Left ventricle myocardium inferior (tissue), 1 donor: Measurements from ENCODE around the gene OGA. TPM values are rescaled to one million over a fixed set of nuclear protein-coding genes. Genes with fewer than 3 reads are reported as not detected.

Source experiments
- DNase-seq: peaks from one replicate; pipeline ENCODE4 v3.0.0-alpha.2; 2020
- H3K27ac ChIP-seq: fragments of 200-600 bp; replicated peaks from 2 replicates; pipeline ENCODE4 v1.8.0; 2021
- H3K27me3 ChIP-seq: fragments of 200-600 bp; 2 replicates; pipeline ENCODE4 v1.8.0; 2021; ENCODE audit warnings: low read depth
- H3K36me3 ChIP-seq: fragments of 200-600 bp; 2 replicates; pipeline ENCODE4 v1.8.0; 2021
- H3K4me1 ChIP-seq: fragments of 200-600 bp; 2 replicates; pipeline ENCODE4 v1.8.0; 2021
- H3K4me3 ChIP-seq: fragments of 200-600 bp; 2 replicates; pipeline ENCODE4 v1.8.0; 2021; ENCODE audit warnings: mild to moderate bottlenecking, moderate library complexity
- H3K9me3 ChIP-seq: fragments of 200-600 bp; replicated peaks from 2 replicates; pipeline ENCODE4 v1.8.0; 2021
- CTCF ChIP-seq: fragments of 200-600 bp; IDR thresholded peaks from 2 replicates; pipeline ENCODE4 v1.8.0; 2021; ENCODE audit warnings: antibody characterized with exemption, mild to moderate bottlenecking, borderline replicate concordance
- intact Hi-C: fragments of 100-400 bp; cut with micrococcal nuclease; formaldehyde crosslinking; loops from one replicate; pipeline ENCODE4 v1.11.0; 2022
- total RNA-seq: library from RNA; stranded (reverse); fragmentation: NEBNext Ultra II Directional; extraction: Animal tissue kit (Norgen Biotek cat#: 25700); gene quantifications from one replicate; pipeline ENCODE4 v1.2.1, GENCODE V29; 2021
- donor health status: DM: no; HTN: yes; CAD: no; lungs with severe emphysema.

OGA gene
- total RNA-seq, 1 donor from 2014 or later, result 96.3 TPM

- Histone ChIP-seq H3K27me3 (no peaks in the 10 kb centered on the region), H3K4me3 (no peak overlapping the region), H3K4me1 (peaks cover 74% of the 10 kb centered on the region), H3K9me3 (no peaks in the 10 kb centered on the region), H3K36me3 (peaks cover 56% of the 10 kb centered on the region), H3K27ac (peak overlapping the region; percentile 97)
- no peak for DNase-seq
- TF ChIP-seq CTCF, result no peak
- intact Hi-C loops, result no loop called here
Observed at GRCh38 chr10:101812606-101813005, 5.6 kb downstream of the OGA start.

GRCh38 chr10:101807158-101807557, 11.1 kb downstream of the OGA start:
- no peak for DNase-seq
- Histone ChIP-seq H3K27me3 (no peaks in the 10 kb centered on the region), H3K36me3 (peaks cover 98% of the 10 kb centered on the region), H3K4me3 (no peak overlapping the region), H3K27ac (no peak overlapping the region), H3K9me3 (no peaks in the 10 kb centered on the region), H3K4me1 (peaks cover 31% of the 10 kb centered on the region)
- TF ChIP-seq CTCF, result no peak
- intact Hi-C loops, result no loop called here

GRCh38 chr10:101803511-101803910, 14.7 kb downstream of the OGA start:
- Histone ChIP-seq H3K4me1 (peaks cover 31% of the 10 kb centered on the region), H3K9me3 (no peaks in the 10 kb centered on the region), H3K36me3 (peaks cover 98% of the 10 kb centered on the region), H3K27me3 (no peaks in the 10 kb centered on the region), H3K4me3 (no peak overlapping the region), H3K27ac (no peak overlapping the region)
- no peak for DNase-seq
- TF ChIP-seq CTCF, result no peak
- intact Hi-C loops, result no loop called here

- Histone ChIP-seq H3K9me3 (no peaks in the 10 kb centered on the region), H3K4me1 (peaks cover 45% of the 10 kb centered on the region), H3K27me3 (no peaks in the 10 kb centered on the region), H3K4me3 (no peak overlapping the region), H3K27ac (no peak overlapping the region), H3K36me3 (peaks cover 100% of the 10 kb centered on the region)
- intact Hi-C loops, result no loop called here
- no peak for TF ChIP-seq CTCF
- no peak for DNase-seq
Observed at GRCh38 chr10:101797403-101798059, 20.7 kb downstream of the OGA start.

- H3K27me3 ChIP-seq, result no peaks in the 10 kb centered on the region
- H3K4me1 ChIP-seq, result peaks cover 15% of the 10 kb centered on the region
- no peak overlapping the region for H3K27ac ChIP-seq
- no peak for TF ChIP-seq CTCF
- intact Hi-C loops, result no loop called here
- no peaks in the 10 kb centered on the region for H3K9me3 ChIP-seq
- H3K4me3 ChIP-seq, result no peak overlapping the region
- H3K36me3 ChIP-seq, result peaks cover 100% of the 10 kb centered on the region
- no peak for DNase-seq
Observed at GRCh38 chr10:101793526-101793925, 24.7 kb downstream of the OGA start.
